Measurements from ENCODE around the gene SMC4. TPM values are rescaled to one million over a fixed set of nuclear protein-coding genes. Genes with fewer than 3 reads are reported as not detected.
A peak's percentile ranks its signal among the peaks of the same experiment; 100 is the strongest.

The SMC4 gene
- total RNA-seq, 1 experiment from 2014 or later = 116 TPM

DNA sequence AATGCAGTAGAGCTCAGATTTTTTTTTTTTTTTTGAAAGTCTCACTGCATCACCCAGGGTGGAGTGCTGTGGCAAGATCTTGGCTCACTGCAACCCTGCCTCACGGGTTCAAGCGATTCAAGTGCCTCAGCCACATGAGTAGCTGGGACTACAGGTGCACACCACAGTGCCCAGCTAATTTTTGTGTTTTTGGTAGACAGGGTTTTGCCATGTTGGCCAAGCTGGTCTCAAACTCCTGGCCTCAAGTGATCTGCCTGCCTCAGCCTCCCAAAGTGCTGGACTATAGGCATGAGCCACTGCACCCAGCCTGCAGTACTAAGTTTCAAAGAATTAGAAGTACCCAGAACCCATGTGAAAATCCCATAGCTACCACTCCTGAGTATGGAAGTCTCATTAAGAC, 35.6 kb downstream of the SMC4 start:
- TF ChIP-seq, protein P1, sequence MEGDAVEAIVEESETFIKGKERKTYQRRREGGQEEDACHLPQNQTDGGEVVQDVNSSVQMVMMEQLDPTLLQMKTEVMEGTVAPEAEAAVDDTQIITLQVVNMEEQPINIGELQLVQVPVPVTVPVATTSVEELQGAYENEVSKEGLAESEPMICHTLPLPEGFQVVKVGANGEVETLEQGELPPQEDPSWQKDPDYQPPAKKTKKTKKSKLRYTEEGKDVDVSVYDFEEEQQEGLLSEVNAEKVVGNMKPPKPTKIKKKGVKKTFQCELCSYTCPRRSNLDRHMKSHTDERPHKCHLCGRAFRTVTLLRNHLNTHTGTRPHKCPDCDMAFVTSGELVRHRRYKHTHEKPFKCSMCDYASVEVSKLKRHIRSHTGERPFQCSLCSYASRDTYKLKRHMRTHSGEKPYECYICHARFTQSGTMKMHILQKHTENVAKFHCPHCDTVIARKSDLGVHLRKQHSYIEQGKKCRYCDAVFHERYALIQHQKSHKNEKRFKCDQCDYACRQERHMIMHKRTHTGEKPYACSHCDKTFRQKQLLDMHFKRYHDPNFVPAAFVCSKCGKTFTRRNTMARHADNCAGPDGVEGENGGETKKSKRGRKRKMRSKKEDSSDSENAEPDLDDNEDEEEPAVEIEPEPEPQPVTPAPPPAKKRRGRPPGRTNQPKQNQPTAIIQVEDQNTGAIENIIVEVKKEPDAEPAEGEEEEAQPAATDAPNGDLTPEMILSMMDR (IDR thresholded peaks at IDR 0.05; ENCODE audit: unreplicated experiment) = no peak
- Mint-ChIP-seq H3K36me3 (ENCODE audit: insufficient read depth, unreplicated experiment) (peaks cover 57% of the 10 kb centered on the region), H3K27ac (ENCODE audit: low read depth, unreplicated experiment) (no peak overlapping the region), H3K4me3 (ENCODE audit: unreplicated experiment) (no peak overlapping the region), H3K27me3 (ENCODE audit: insufficient read depth, unreplicated experiment) (no peaks in the 10 kb centered on the region), H3K4me1 (ENCODE audit: insufficient read depth, unreplicated experiment) (no peaks in the 10 kb centered on the region), H3K9me3 (ENCODE audit: unreplicated experiment) (no peaks in the 10 kb centered on the region)
- intact Hi-C loops (cut with micrococcal nuclease) = no loop called here
- DNase-seq (ENCODE audit: unreplicated experiment) = no peak
- no TSS peak for BruUV-seq (replicated peaks)
- ChIA-PET POLR2A (interaction anchor here (0.6 to 3.5 kb wide), 7 partner anchors 9 to 36 kb away, joined by 3 to 23 read pairs (median 4); partner anchors contain the start of genes IFT80 and TRIM59), CTCF (interaction anchor here (0.7 to 1.5 kb wide), 4 partner anchors 10 to 297 kb away, joined by 3 read pairs; no protein-coding TSS in a partner anchor)

DNA sequence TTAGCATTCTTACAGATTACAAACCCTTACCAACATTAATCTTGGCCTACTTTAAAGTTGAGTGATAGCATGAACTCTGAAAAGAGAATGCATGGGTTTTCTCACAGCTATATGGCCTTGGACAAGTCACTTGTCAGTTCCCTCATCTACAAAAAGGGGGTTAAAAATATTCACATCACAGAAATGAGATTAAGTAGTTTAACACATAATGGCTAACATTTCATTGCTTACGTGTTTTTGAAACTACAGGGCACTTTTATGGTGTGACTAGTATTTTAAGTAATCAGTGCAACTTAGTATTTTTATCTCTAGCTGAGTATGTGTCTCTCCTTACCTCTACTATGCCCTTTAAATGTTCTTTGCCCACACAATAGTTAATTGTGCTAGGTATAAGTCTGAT, 36.3 kb downstream of the SMC4 start:
- no peak overlapping the region for H3K27ac Mint-ChIP-seq (ENCODE audit: low read depth, unreplicated experiment)
- no peaks in the 10 kb centered on the region for H3K27me3 Mint-ChIP-seq (ENCODE audit: insufficient read depth, unreplicated experiment)
- intact Hi-C loops (cut with micrococcal nuclease) = no loop called here
- DNase-seq (ENCODE audit: unreplicated experiment) = no peak
- H3K36me3 Mint-ChIP-seq (ENCODE audit: insufficient read depth, unreplicated experiment) = peaks cover 56% of the 10 kb centered on the region
- ChIA-PET POLR2A (interaction anchor here (0.6 to 3.5 kb wide), 4 partner anchors 8 to 37 kb away, joined by 4 to 23 read pairs (median 6); partner anchors contain the start of genes IFT80 and TRIM59), CTCF (interaction anchor here (1.2 kb wide), 1 partner anchor 23 kb away, joined by 6 read pairs; no protein-coding TSS in a partner anchor)
- H3K4me1 Mint-ChIP-seq (ENCODE audit: insufficient read depth, unreplicated experiment) = no peaks in the 10 kb centered on the region
- H3K9me3 Mint-ChIP-seq (ENCODE audit: unreplicated experiment) = no peaks in the 10 kb centered on the region
- TF ChIP-seq, protein P1 (IDR thresholded peaks at IDR 0.05; ENCODE audit: unreplicated experiment) = no peak
- H3K4me3 Mint-ChIP-seq (ENCODE audit: unreplicated experiment) = no peak overlapping the region
- BruUV-seq (replicated peaks) = no TSS peak

DNA sequence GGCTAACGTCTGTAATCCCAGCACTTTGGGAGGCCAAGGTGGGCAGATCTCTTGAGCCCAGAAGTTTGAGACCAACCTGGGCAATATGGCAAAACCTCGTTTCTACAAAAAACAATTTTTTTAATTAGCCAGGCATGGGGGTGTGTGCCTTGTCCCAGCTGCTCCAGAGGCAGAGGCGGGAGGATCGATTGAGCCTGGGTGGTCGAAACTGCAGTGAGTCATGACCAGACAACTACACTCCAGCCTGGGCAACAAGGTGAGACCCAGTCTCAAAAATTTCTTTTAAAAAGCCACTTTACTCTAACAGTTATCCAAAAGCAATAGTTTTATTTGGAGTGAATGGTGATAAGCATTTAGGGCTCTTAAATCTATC, 37.6 kb downstream of the SMC4 start:
- CTCF ChIA-PET = no interaction called here
- H3K36me3 Mint-ChIP-seq (ENCODE audit: insufficient read depth, unreplicated experiment) = peaks cover 43% of the 10 kb centered on the region
- POLR2A ChIA-PET = interaction anchor here (0.9 to 3.5 kb wide), 2 partner anchors 12 to 29 kb away, joined by 3 to 23 read pairs; partner anchors contain the start of gene TRIM59

DNA sequence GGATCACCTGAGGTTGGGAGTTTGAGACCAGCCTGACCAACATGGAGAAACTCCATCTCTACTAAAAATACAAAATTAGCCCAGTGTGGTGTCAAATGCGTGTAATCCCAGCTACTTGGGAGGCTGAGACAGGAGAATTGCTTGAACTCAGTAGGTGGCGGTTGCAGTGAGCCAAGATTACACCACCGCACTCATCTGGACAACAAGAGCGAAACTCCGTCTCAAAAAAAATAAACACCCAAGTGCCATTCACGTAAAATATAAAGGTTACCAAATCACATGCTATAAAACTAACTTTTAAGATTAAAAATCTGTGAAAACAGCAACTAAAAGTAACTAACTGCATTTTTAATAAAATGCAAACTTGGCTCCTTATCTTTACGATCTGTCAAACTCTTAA, 41.2 kb downstream of the SMC4 start:
- ChIA-PET POLR2A (no interaction called here), CTCF (no interaction called here)
- DNase-seq (ENCODE audit: unreplicated experiment) = no peak
- Mint-ChIP-seq H3K4me1 (ENCODE audit: insufficient read depth, unreplicated experiment) (no peaks in the 10 kb centered on the region), H3K9me3 (ENCODE audit: unreplicated experiment) (no peaks in the 10 kb centered on the region), H3K36me3 (ENCODE audit: insufficient read depth, unreplicated experiment) (peaks cover 26% of the 10 kb centered on the region), H3K27me3 (ENCODE audit: insufficient read depth, unreplicated experiment) (no peaks in the 10 kb centered on the region), H3K27ac (ENCODE audit: low read depth, unreplicated experiment) (no peak overlapping the region), H3K4me3 (ENCODE audit: unreplicated experiment) (no peak overlapping the region)
- intact Hi-C loops (cut with micrococcal nuclease) = no loop called here
- no TSS peak for BruUV-seq (replicated peaks)
- TF ChIP-seq, protein P1 (IDR thresholded peaks at IDR 0.05; ENCODE audit: unreplicated experiment) = no peak

More for the DNA sequence above, 37.6 kb downstream of the SMC4 start:
- Mint-ChIP-seq H3K4me1 (ENCODE audit: insufficient read depth, unreplicated experiment) (no peaks in the 10 kb centered on the region), H3K4me3 (ENCODE audit: unreplicated experiment) (no peak overlapping the region), H3K27me3 (ENCODE audit: insufficient read depth, unreplicated experiment) (no peaks in the 10 kb centered on the region), H3K9me3 (ENCODE audit: unreplicated experiment) (no peaks in the 10 kb centered on the region), H3K27ac (ENCODE audit: low read depth, unreplicated experiment) (no peak overlapping the region)
- intact Hi-C loops (cut with micrococcal nuclease) = no loop called here
- BruUV-seq (replicated peaks) = no TSS peak
- TF ChIP-seq, protein P1 (IDR thresholded peaks at IDR 0.05; ENCODE audit: unreplicated experiment) = no peak
- peak; percentile 13 for DNase-seq (ENCODE audit: unreplicated experiment)
